ENCODE results near the gene TSKU.

Gene TSKU, protein sequence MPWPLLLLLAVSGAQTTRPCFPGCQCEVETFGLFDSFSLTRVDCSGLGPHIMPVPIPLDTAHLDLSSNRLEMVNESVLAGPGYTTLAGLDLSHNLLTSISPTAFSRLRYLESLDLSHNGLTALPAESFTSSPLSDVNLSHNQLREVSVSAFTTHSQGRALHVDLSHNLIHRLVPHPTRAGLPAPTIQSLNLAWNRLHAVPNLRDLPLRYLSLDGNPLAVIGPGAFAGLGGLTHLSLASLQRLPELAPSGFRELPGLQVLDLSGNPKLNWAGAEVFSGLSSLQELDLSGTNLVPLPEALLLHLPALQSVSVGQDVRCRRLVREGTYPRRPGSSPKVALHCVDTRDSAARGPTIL

DNA sequence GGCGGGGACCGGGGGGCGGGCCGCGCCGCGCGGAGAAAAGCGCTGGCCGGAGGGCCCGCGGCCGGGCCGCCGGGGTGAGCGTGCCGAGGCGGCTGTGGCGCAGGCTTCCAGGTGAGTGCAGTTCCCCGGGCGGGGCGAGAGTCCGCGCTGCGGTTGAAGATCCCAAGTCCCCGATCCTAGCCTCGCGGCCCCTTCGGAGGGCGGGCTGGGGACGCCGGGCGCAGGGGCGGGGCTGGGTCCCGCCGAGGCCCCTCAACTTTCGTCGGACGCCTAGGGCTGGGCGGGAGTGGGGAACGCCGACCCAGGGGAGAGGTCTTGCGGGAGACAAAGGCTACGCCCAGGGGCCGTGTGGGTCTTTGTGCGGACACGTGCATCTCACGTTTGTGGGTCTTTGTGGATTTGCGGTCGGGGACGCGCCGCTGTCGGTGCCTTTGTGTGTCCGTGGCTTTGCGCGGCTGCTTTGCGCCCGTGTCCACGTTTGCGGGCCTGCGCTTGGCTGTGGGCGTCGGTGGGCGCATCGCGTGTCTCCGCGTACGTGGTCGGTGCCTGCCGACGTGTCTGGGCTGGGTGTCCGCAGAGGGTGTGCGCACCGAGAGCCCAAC is at the start of gene TSKU:
TSKU (plus strand) TSS at position 63 of the 602 bp plus-strand sequence. CDS start 12,261 bp downstream, outside the sequence.
- no peak for DNase-seq (ENCODE audit: low read depth in 2 of 2)

DNA sequence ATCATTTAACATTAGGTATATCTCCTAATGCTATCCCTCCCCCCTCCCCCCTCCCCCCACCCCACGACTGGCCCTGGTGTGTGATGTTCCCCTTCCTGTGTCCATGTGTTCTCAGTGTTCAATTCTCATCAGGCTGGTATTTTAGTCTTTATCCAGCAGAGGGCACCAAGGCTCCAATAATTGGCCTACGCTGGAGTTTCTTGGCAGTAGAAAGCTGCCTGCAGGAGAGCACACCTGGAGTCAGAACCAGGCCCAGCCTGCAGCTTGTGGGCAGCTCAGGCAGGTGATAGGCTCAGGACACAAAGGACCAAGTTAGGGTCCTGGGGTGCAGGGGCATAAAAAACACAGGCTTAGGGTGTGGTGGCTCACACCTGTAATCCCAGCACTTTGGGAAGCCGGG is 49.2 kb upstream of the TSKU start:
- DNase-seq (ENCODE audit: low read depth in 2 of 2): peak; percentile 5 to 14

DNA sequence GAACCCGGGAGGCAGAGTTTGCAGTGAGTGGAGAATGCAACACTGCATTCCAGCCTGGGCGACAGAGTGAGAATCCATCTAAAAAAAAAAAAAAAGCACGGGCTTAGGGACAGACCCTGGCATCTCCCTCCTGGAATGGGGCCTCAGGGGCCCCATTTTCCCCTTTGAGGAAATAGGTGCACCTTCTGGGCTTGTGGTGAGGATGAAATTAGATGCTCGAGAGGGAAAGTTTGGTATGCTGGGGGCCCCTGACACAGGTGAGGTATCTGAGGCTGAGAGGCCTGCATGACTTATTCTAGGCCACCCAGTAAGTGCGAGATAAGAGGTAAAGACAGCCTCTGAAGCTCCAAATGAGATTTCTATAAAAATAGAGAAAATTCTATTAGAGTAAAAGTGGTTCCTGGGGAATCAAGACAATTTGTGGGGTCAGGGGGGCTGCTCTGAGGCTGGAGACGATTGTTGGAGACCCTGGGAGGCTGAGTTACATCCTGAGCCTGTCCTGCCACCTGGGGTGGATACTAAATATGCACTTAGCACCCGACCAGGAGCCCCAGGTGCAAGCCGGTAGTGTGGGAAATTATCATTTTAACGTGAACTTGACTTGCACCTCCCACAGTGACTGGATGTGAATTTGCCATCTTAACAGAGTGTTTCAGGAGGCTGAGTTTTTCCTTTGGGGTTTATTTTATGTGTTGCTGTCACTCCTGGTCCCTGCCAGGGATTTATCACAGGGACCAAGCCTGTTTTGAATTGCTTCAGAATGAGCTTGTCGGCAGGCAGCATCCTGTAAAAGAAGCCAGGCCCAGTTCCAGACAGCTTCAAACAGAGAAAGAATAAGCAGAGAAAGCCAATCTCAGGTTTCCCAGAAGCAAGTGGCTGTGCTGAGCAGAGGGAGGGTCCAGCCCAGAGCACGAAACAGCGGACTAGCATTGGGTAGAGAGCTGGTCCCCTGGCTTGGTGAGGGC is 48.4 kb upstream of the TSKU start:
- DNase-seq (ENCODE audit: low read depth in 2 of 2): no peak

DNA sequence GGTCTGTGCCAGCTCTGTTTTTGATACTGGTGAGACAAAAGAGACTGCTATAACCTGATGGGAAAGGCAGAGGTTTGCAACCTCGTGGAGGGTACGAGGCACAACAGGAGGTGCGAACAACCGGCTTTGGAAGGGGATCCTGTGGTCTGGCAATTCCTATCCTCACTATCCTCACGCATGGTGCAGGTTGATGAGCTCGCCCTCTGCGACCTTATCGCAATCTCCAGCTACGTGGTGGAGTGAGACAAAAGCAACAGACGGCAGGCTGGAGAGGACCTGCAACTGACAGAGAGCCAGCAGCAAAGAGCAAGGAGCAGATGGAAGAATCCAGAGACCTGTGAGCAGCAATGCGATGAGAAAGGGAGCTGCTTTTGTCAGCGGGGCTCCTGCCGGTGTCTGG is 47.3 kb upstream of the TSKU start:
- DNase-seq (ENCODE audit: low read depth in 2 of 2): no peak

DNA sequence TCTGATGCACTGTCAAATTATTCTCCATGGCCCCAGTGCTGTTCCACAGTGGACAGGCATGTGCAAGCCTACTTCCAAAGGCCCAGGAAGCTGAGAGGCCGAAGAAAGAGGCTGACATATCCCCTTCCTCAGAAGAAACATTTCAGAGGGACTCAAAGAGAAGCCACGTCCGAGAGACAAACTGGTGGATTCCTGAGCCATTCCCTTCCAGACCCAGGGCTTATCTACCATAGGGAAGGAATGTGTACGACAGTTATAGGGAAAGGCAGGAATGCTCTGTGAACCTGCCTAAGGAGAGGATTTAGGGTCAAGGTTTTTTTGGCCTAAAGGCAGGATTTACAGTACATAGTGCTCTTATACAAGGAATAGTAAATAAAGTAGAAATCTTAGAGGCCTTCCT is 46.9 kb upstream of the TSKU start:
- no peak for DNase-seq (ENCODE audit: low read depth in 2 of 2)

DNA sequence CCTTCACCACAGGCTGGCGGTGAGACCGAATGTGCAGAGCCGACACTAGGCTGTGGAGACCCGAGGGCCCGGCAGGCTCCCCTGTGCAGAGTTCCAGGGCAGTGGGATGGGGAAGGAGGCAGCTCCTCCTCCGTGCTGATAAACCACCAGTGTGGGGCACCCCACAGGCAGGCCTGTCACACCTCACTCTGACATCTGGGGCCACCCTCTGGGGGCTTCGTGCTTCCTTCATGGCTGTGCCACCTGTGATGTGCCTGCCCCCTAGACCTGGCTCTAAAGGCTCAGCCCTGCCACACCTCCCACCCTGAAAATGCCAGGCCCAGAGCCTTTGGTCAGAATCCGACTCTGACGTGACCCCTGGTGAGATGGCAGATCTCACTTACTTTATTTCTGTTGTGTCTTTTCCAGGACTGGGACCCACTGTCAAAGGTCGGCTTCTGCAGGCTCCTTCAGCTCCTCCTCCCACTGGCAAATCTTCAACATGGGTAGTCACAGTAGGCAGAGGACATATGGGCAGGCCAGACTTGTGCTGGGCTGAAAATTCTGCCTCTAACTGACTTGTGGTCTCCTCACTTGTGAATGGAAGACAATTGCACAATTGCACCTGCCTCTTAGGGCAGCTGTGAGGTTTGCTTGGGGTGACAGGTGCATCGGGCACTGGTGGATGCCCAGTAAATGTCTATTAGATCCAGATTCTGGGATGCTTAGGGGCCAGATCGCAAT is 46.2 kb upstream of the TSKU start:
- no peak for DNase-seq (ENCODE audit: low read depth in 2 of 2)

DNA sequence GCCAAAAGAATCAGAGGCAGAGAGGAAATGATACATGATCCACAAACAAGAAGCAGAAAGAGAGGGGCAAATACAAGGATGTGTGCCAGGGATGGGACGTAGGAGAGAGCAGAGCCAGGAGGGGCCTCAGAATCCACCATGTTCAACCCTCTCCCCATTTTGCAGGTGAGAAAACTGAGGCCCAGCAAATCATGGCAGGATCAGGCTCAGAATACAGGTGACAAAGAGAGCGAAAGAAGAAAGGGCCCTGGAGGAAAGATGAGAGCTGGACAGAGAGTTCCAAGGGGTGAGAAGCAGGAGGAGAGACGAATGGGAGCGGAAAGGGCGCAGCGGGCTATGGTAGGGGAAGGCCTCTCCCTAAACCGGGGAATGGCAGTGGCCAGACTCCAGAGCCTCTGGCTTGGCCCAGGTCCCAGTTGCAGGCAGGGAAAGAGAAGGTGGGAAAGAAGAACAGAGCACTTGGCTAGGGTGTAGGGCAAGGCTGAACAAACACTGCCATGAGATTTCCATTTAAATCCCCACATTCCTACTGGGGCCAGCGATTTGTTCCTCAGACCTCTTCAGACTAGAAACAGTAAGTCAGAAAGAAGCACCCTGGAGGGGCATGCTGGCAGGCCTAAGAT is 44.4 kb upstream of the TSKU start:
- DNase-seq (ENCODE audit: low read depth in 2 of 2): no peak

DNA sequence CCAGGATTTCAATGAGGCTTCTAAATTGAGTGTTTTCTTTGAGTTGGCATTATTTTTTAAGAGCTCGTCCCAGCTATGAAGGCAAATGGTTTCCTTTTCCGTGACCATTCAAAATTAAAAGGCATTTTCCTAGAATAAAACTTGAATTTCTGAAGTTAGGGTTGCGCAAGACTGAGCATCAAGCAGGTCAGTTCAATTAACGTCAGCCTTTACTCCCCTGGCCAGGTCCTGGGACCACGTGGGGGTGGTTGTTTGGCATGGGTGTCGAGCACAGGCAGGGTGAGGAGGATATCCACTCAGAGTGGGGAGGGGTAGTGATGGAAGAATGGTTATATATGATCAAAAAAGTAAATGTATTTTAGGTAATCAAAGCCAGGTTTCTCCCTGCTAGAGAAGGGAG is 43.4 kb upstream of the TSKU start:
- DNase-seq (ENCODE audit: low read depth in 2 of 2): no peak

DNA sequence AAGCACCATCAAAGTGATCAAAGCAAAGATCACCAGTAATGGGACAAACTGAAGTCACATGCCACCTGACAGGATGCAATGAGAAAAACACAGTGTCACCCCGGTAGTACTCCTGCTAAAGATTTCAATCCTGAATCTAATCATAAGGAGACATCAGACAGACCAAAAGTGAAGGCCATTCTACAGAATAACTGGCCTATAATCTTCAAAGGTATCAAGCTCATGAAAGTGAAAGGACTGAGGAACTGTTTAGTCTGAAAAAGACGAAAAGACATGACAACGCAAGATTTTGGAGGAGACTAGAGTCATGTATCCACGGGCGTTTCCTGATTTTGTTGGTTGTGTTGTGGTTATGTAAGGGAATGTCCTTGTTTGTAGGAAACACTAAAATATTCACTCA is 42.4 kb upstream of the TSKU start:
- no peak for DNase-seq (ENCODE audit: low read depth in 2 of 2)

DNA sequence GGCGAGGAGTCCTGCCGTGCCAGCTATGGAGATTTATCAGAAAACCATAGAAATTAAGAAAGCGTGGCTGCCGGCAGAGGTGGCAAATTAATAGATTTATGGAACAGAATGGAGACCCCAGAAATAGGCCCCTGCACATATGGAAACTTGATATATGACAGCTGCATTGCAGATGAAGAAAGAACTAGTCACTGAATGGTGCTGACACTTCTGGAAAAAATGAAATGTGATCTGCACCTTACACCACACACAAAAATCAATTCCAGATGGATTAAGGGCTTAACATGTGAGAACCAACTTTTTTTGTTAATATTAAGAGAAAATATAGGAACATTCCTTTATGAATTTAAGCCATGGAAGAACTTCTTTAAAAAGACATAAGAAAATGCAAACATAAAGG is 40.3 kb upstream of the TSKU start:
- DNase-seq (ENCODE audit: low read depth in 2 of 2): no peak

DNA sequence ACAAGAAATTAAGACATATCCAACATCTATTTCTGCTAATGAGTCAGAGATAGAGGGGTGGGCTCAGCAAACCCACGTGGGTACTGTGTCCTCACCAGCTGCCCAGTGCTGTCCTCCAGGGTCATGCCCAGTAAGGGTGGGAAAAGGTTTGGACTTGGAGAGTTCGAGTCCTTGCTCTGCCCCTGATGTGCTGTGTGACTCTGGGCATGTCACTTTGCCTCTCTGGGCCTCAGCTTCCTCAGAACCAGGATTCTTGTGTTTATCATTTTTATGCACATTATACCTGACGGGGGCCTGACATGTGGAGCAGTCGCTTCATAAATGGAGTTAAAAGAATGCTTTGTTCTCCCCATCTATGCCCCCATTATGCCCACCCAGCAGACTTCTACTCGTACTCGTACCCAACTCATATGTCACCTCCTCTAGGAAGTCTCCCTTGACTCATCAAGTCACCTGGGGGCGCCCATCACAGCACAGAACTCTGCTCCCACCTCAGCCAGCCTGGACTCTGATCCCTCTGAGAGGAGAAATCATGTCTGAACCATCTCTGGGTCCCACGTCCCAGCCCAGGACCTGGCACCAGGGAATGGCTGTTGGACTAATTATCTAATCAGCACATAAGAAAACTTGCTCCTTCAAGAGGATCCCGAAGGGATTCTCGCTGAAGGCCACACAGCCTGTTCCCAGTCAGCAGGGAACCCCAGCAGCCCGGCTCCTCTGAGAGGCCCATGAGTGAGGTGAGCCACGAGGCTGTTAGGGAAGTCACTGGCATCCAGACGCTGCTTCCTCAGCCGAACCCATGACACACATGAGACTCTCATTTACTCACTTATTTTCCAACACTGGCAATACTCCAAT is 38.7 kb upstream of the TSKU start:
- DNase-seq (ENCODE audit: low read depth in 2 of 2): no peak

DNA sequence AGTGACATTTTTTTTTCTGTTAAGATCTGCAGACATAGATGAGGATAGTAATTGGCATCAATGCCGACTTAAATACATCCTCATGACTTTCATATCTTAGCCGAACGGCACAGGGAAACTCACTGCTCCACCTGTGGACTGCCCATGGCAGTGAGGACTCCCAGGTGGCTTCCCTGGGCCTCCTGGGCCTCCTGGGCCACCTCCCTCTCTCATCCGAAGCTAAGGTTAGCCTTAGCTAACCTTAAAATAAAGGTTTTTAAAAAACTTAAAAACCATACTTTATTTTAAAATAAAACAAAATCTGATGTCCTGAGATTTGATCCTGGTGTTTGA is 38.1 kb upstream of the TSKU start:
- DNase-seq (ENCODE audit: low read depth in 2 of 2): no peak

DNA sequence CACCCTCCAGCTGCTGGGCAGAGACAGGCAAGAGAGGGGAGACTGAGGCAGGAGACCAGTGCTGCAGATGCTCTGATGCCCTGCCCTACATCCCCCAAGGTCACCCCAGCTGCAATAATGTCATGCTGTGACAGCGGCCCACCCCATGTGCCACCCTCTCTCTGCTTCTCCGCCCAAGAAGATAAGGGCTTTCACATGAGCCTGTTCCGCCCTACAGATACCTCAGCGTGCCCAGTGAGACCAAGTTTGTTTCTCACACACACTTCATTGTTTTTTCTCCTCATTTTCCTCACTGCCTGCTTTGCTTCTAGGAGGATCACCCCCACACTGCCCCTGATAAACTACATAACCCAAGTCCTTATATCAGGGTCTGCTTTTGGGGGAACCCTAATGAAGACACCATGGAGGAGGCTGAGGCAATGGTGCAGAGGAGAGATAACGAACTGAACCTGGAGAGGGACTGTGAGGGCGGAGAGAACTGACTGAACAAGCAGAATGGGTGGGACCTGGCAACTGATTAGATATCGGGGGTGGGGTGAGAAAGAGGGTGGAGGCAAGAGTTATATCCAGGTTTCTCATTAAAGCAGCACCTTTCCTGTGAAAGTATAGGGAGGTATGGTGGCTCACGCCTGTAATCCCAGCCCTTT is 37.5 kb upstream of the TSKU start:
- no peak for DNase-seq (ENCODE audit: low read depth in 2 of 2)

DNA sequence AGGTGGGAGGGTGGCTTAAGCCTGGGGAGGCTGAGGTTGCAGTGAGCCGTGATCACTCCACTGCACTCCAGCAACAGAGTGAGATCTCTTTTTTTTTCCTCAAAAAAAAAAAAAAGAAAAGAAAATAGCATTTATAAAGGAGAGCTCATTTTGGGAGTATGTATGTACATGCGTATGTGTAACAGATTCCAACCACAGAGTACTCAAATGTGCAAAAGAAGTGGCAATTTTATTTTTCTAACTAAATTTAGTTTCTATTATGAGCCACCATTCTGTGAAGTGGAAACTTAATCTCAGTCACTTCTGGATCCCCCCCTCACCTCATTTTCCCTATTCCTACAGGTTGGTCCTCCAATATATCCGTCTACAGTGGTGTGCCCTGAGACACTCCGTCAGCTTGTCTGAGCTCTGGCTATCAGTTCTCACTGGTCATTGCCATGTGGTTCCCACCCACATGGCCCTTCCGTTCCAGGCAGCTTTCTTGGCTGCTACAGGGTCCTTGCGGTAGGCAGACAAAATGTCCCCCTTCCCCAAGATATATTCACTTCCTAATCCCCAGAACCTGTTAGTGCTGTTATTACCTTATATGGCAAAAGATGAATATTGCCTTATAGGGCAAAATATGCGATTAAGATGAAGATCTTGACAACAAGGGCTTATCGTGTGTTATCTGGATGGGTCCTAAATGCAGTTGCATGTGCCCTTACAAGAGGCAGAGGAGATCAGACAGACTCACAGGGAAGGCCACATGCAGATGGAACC is 35.8 kb upstream of the TSKU start:
- no peak for DNase-seq (ENCODE audit: low read depth in 2 of 2)

DNA sequence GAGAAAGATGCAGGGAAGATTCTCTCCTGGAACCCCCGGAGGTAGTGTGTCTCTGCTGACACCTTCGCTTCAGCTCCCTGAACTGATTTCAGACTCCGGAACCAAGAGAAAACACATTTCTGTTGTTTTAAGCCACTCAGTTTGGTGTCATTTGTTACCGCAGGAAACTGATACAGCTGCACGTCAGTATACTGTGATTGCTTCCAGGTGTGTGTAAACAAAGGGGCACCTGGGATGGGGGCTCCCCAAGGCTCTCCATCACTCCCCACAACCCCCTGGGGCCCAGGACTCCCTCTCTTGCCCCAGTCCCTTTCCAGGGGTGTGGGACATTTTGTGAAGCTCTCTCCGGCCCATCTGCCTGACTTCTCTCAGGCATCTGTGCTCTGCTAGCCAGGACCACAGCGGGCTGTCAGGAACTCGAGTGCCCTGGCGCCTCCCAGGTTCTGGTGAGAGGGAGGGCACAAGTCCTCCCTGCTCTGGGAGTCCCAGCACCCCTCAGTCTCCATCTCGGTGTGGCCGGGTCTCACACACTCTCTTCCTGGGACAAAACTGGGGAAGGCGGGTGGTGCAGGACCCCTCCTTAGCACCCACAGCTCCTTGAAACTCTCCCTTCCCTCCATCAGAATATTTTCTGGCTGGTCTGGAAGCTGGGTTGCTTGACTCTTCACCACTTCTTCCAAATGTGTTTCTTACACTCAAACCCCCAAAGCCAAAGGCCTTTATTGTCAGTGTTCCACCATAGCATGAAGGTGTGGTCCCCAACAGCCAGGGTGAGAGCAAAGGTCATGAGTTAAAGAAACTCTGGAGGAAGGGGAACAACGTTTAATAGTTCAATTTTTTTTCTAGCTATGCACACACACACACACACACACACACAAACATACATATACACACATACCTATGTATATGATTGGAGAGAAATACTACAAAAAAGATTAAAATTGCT is 35.0 kb upstream of the TSKU start:
- no peak for DNase-seq (ENCODE audit: low read depth in 2 of 2)

DNA sequence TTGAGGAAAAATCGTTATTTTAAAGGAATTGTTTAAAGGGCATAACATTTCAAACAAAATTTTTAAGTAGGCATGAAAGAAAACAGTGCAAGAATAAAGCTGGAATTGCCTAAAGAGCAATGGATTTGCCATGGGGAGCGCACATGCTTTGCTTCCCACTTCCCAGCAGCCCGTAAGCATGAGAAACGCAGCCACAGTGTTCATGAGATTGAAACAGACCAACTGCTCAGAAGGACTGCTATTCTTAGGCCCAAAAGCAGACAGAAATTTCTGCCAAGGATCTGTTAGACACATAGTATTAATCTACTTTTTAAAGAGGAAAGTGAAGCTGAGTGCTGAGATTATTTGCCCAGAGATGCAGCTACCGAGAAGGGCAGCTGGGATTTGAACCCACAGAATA is 34.2 kb upstream of the TSKU start:
- no peak for DNase-seq (ENCODE audit: low read depth in 2 of 2)

DNA sequence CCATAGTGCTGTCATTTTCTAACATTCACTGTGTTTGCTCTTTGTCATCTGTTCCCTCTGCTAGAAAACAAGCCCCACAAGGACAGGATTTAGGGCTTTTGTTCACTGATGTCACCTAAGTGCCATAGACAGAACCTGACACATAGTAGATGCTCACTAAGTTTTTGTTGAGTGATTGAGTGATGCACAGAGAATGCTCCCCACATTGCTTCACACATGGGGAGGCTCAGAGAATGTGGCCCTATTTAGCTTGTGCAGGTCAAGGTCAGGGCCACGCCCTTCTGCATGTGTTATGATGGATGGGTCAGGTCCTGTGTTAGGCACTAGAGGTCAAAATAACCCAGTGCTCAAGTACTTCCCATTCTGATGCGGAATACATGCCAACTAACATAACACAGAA is 33.1 kb upstream of the TSKU start:
- no peak for DNase-seq (ENCODE audit: low read depth in 2 of 2)

DNA sequence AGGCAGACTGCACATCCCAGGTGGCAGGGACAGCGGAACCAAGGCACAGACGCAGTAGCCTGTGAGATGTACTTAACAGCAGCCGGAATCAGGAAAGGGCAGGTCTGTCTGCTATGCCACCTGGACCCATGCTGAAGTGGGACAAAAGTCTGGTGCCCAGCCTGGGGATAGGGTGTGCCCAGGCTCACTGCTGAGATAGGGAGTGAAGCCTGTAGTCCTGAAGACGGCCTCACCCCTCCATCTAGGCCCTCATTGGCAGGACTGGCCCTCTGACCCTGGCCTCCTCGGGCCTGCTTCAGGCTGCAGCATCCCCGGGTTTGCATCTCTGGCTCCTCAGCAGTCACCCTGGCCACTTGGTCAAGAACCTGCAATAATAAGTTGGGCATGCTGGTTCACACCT is 32.4 kb upstream of the TSKU start:
- no peak for DNase-seq (ENCODE audit: low read depth in 2 of 2)

Data from activated CD4-positive, alpha-beta T cell treated with anti-CD3 and anti-CD28 coated beads for 24 hours (primary cell).